Measurements from ENCODE around the gene SH3BP4.

Gene SH3BP4

DNA sequence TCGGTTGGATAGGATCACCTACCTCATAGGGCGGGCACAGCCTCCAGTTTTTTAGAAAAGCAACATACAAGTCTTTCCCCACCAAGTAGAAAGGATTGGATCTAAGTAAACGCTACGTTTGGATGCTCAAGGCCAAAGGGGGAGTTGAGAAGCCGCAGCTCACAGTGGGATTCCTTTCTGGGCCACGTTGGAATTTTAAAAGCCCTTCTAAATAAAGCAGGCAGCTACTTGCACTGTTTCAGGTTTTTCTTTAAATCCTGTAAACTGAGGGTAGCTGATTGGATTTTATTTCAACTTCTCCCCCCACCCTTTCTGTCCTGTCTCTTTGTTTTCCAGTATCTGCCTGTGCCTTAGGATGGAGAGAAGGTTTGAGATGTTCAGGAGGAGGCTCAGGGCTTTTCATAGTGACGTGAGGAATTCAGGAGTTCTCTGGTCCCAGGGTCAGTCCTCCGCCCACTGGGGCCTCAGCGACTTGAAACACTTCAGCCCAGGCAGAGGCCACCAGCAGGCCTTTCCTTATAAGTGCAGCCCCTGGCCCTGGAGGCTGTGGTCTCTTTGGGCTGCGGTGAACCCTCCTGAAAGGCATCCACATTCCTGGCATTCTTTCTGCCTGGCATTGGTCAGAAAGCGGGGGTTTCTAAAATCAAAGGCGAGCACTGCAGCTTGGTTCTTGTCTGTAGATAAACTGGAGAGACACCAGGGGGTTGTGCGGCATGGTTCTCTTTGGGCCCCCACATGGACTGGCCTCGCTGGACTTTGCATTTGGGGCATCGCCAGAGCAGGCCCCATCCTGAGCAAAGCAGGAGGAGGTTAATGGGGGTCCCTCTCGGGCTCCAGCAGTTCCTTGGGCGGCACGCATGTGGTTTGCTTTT, 44.5 kb downstream of the SH3BP4 start:
- no peak for DNase-seq (ENCODE audit: low read depth in 3 of 3)

DNA sequence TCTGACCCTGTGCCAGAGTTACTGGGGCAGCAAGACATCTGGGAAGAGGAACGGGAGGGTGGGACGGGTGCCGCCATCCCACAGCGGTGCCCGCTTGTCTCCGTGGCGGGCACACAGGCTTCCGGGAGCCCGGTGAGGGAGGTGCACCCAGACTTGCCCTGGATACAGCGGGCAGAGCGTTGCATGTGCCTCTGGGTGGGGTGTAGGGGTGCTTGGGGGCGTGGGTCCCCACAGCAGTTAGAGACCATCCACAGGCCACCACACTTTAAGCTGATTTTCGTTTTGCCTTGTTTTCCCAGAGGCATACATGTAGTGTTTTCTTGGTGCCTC, 45.1 kb downstream of the SH3BP4 start:
- DNase-seq (ENCODE audit: low read depth in 3 of 3): no peak

DNA sequence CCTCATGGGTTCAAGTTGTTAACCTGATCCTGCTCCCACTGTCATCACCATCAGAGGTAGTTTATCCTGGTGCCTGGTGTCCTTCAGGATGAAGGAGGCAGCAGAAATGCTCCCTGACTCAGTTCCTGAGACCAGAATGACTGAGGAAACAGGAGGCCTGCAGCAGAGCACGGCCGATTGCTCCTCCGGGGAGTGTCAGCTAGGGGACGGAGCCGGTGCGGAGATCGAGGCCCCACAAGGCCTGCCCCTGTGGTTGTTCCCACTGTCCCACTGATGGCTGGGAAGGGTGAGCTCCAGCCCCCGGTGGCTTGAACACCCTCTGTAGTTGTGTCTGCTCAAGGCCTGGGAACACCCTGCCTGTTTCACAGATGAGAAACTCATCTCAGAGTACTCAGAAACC, 45.6 kb downstream of the SH3BP4 start:
- DNase-seq (ENCODE audit: low read depth in 3 of 3): no peak

DNA sequence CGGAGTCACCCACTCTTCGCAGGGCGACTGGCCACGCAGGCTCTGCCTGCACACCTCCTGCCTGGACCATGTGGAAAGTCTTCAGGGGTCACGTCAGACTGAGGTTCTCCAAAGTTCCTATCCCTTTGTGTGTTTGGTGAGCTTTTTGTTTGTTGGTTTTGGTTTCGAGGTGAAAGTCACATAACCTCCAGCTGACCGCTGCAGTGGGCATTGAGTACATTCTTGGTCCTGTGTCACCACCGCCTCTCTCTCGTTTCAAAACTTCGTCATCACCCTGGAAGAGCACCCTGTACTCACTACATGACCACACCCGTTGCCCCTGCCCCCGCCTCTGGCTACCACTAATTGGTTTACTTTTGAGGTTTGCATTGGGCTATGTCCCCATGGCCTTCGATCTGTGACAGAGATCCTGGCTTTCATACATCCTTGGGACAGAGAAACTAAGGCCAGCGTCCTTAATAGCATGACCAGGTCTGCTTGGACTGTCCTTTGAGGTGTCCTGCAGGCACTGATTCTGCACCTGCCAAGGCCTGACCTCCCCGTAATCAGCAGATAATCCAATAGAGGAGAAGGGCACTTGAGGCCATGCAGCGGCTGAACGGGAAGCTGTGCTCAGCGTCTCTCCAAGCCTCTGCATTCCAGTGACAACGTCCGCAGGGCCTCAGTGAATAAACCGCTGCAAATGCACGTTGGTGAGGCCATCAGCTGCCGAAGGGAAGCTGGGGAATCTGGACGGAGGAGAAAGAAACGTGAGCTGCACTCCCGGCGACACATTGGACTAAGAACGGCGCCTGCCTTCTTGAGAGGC, 46.8 kb downstream of the SH3BP4 start:
- DNase-seq (ENCODE audit: low read depth in 3 of 3): no peak

DNA sequence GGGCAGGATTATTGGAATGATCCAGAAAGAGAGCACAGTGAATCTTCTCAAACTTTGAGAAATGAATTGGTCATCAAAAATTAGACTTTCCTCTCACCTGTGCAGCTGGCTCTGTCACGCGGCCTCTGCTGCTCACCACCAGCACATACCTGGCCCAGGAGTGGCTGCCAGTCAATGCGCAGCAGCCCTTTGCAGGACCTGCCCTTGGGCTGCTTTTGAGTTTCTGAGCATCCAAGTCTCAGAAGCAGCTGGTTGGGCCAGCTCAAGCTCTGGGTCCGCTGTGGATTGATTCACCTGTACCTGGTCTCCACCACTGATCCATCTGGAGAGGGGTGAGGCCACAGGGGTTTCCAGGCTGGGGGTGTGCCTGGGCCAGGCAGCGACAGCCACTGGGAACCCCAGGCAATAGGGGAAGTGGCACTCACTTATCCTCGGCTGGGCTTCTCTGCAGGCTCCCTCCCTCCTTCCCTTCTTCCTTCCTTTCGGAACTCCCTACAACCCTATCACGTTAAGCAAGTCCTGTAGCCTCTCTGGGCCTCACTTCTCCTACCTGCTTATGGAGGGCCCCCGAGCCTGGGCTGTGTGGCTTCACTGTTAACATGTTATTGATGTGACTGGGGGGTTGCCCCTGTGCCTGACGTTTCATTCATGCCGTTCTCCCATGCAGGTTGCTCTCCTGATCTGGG, 48.1 kb downstream of the SH3BP4 start:
- DNase-seq (ENCODE audit: low read depth in 3 of 3): no peak

DNA sequence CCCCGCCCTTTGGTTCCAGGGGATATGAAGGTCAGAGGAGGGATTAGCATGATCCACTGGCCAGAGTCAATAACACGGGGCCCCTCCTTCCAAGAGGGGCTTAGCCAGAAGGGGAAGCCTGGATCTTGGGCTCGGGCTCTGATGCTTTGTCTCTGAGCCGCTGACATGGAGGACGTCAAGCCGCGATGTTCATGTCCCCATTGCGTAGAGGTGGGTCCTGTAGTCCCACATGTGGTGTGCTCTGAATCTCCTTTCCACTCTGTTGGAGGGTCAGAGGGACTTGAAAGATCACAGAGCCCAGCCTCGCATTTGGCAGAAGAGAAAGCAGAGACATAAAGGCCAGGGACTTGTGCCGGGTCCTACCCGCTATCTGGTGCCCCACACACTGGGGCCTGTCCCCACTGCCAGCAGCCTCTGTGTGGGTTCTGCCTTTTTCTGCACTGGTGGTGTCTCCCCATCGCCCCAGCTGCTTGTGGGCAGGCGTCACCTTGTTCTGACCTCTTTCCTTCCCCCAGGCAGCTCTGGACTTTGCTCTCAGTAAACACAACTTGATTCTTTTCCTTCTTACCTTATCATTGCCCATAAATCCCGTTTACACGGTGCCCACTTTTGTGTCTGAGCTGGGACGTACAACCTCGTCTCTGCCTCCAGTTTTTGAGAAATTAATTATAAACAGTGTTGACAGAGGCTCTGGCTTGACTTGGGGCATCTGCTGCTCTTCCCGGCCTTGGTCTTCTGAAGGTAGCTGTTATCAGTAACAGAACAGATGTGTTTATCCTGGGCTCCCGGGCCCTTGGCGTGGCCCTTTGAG, 48.8 kb downstream of the SH3BP4 start:
- DNase-seq (ENCODE audit: low read depth in 3 of 3): no peak

DNA sequence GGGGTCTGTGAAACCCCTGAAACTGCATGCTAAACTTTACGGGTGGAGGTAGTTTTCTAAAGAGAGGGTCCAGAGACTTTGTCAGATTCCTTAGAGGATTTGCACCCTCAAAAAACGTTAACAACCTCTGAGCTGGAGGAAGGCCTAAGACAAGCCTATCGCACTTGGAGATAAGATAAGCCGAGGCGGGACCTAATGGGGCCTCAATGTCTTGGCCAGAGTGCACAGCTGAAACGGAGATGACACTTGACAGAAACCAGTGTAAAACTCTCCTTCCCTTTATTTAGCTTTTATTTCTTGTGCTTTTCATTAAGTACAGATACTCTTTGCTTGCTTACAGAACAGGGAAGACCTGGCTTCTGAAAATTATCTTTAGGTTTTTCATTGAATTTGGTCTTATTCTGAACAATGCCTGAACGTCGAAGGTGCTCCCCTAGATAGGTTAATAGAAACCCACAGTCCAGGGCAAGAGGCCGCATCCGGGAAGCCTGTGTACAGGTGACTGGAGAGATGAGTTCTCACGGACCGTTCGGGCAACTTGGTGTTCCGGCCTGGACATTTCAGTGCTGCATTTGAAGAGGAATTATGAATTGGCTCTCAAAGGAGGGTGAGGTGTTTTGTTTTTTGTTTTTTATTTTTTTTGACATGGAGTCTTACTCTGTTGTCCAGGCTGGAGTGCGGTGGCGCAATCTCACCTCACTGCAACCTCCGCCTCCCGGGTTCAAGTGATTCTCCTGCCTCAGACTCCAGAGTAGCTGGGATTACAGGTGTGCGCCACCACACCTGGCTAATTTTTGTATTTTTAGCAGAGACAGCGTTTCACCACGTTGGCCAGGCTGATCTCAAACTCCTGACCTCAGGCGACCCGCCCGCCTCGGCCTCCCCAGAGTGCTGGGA, 49.7 kb downstream of the SH3BP4 start:
- no peak for DNase-seq (ENCODE audit: low read depth in 3 of 3)

DNA sequence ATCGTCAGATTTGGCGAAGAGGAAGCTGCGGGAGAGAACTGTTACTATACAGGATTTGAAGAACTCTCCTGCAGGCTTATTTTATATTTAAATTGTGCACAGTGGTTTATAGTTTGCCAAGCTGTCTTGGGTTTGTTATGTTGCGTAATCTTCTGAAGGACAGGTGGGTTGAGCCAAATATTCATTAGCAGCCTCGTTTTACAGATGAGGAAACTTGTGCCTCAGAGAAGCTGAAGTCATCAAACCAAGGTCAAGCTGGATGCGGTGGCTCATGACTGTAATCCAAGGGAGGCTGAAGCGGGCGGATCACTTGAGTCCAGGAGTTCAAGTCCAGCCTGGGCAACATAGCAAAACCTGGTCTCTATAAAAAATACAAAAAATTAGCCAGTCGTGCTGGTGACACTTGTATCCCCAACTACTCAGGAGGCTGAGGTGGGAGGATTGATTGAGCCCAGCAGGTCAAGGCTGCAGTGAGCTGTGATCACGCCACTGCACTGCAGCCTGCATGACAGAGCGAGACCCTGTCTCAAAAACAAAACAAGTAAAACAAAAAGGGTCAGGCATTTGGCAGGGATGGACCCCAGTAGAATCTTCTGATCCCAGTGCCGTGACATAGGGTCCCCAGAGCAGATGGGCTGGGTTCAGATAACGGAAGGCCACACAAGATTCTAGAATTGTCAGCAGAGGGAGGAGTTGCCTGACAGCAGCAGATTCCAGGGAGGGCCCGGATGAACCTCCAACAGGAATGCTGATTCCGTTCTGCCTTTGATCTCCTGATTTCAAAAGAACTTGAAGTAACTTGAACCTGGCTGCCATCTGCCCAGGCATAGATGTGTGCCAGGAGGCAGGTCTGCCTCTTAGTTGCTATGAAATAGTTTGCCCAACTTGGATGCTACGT, 50.6 kb downstream of the SH3BP4 start:
- DNase-seq (ENCODE audit: low read depth in 3 of 3): no peak

DNA sequence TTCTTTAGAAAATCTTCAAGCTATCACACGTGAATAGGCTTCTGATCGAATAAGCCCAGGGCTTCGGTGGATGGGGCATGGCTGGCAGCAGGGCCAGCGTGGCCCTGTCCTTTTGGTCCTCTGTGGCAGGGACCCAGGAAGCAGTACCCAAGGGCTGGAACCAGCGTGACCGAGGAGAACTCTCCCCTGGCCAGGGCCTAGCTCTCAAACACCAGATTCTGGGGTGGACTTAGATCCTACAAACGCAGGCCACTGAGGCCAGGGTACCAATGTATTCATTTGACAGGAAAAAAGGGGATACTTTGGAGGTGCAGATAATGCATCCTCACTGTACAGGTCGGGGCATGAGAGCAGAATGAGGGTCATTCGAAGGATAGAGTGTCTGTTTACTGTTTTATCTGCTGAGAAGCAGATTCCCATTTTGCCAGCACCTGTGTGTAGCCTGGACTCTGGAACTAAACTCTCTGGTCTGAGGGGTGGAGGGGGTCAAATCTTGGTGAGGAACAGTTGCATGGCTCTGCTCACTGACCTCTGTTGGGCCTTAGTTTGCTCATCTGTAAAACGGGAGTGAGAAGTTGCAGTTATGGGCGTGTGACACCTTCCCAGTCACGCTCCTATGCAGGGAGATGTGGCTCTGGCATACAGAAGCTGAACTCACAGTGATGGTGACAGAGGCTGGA, 51.4 kb downstream of the SH3BP4 start:
- no peak for DNase-seq (ENCODE audit: low read depth in 3 of 3)

DNA sequence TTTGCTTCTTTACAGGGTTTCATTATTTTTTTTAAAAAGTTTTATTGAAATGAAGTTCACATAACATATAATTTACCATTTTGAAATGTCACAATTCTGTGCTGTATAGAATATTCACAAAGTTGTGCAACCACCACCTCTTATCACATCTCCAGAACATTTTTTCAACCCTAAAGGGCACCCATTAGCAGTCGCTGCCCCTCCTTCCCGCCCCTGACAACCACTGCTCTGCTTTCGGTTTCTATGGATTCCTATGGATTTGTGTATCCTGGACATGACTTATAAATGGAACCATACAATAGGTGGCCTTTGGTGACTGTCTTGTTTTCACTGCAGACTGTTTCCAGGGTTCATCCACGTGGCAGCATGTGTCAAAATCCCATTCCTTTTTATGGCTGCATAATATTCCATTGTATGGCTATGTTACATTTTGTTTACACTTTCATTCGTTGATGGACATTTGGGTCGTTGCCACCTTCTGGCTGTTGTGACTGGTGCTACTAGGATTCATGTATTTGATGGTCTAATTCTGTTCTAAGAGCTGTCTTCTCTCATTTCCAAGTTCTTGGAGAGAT, 52.6 kb downstream of the SH3BP4 start:
- DNase-seq (ENCODE audit: low read depth in 3 of 3): no peak

DNA sequence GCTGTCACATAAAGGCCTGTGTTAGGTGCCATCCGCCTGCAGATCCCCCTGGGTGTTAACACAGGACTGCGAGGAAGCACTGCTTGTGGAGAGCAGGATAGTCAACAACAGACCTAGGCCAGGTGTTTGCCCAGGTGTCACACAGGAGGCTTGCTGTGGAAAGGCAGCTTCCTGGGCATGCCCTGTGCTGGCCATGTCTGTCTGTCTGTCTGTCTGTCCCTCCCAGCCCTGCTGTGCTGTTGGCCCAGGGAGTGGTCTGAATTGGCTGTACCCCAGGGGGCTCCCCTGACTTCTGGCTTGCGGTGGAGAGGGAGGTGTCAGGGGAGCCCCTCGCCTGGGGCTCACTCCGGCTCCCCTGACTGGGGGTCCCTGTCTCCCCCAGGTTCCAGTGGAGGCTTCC, 53.2 kb downstream of the SH3BP4 start:
- no peak for DNase-seq (ENCODE audit: low read depth in 3 of 3)

DNA sequence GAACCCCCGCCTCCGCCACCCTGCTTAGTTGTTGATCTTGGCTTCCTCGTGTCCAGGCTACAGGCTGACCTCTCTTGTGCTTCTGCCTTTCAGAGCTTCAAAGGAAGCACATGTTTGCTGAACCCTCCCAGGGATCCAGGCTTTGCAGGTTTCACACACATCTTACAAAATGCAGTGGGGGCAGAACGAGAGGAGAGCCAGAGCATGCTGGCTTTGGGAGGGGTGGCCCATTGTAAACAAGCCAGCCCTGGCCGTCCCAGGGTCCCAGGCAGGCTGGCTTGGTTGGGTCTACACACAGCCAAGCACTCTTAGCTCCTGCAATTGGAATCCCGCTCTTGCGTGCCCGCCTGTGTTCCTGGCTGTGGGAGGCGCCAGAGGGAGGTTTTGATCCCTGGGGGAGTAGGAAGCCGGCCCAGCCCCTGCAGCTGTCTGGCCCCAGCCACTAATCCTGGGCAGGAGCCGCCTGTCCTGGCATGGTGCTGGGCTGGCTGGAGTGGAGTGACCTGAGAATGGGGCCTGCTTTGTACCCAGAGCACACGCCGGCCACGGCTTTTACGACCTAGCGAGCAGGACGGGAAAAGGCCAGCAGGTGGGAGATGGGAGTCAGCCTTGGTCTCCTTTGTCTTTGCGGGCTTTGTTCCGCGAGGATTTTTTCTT, 53.9 kb downstream of the SH3BP4 start:
- no peak for DNase-seq (ENCODE audit: low read depth in 3 of 3)

DNA sequence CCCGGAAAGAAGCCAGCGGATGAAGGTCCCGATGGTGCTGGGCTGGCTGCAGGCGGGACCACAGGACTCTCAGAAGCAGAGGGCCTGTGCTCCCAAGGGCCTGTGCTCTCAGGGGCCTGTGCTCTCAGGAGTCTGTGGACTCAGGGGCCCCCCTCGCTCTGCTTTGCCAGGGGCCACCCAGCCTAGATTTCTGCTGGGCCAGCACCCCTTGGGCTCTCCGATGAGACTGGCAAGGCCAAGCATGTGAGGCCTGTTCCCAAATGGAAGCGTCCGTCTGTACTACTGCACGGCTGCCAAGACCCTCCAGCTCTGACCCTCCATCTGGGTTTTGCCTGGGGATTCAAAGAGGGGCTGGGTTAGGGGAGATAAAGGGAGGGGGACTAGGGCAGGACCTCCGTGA, 54.6 kb downstream of the SH3BP4 start:
- DNase-seq (ENCODE audit: low read depth in 3 of 3): no peak

DNA sequence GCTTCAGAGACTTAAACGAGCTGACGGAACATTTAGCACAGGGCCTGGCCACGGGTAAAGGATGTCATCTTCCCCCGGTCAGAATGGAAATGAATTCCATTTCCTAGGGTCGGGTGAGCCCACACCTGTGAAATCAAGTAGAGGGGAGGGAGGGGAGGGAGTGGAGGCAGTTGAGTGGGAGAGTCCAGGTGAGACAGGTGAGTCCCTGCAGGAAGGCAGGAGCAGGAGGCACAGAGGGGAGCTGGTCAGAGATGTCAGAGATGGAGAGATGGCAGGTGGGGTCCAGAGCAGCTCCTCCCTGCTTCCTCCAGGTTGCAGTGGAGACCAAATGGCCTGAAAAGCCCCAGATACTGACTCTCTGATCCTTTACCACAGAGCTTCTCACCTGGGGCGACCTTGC, 55.2 kb downstream of the SH3BP4 start:
- no peak for DNase-seq (ENCODE audit: low read depth in 3 of 3)

DNA sequence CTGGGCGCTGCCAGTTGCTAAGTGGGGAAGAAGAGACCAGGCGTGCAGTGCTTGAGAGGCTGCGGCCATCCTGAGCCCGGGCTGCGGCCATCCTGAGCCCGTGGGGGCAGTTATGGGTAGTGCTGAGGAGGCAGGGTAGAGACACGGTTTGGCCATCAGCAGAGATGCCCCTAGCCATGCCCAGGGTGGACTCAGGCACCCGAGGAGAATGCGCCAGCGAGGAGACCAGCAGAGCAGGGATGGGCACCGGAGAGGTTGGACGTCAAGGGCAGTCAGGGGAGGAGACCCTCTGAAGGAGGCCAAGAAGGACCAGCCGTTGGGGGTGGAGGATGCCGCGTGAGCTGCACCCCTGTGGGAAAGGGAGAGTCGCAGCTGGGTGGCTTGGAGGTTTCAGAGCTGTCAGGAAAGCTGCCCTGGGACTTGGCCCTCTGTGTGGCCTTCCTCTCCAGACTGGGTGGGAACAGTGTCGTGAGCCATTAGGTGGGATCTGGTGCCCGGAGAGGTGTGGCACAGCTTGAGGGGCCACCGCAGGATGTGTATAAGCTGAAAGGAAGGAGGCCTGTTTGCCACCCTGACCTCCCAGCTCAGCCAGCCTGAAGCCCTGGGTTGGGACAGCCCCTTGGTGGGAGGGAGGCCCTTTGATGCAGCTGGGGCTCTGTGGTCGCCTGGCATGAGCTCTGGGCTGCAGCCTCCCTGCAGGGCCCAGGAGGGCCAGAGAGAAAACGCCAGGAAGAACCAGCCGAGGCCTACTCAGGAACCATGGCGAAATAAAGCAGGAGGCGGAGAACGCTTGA, 56.0 kb downstream of the SH3BP4 start:
- no peak for DNase-seq (ENCODE audit: low read depth in 3 of 3)

DNA sequence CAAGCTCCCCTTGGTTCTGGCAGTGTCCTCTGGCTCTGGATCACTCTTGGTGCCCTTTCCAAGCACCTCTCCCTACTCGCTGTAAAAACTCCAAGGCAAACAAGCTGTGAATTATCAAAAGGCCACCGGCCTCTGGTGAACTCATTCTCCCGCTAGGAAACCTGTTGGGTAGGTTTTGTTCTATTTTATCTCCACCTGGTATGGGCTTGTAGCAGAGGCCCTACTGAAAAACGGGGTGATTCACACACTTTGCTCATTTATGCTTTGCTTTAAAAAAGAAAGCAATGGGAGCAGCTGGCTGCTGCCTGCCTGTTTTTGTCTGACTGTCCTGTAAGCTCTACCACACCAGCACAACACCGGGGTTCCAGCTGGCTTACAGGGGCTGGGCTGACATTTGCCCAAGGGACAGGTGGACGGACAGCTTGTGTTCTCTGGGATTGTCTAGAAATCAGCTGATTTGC, 56.8 kb downstream of the SH3BP4 start:
- DNase-seq (ENCODE audit: low read depth in 3 of 3): no peak

DNA sequence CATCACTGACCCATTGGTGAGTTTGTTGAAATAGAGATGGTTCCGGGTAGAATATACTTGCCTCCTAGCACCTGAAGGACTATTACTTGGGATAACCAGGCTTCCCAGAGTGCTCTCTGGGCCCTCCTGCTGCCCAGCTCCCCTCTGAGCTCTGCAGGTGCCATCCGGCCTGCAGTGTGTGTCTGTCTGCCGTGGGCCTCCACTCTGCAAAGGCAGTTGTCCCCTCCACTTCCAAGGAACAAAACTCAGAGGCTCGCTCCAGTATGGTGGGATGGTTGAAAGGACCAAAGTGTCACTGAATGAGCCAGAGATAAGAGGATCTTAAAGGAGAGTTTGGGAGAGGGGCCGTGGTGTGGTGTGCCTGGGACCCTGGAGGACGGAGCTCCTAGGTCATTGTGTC, 57.3 kb downstream of the SH3BP4 start:
- no peak for DNase-seq (ENCODE audit: low read depth in 3 of 3)

All from stimulated activated CD4-positive, alpha-beta T cell treated with anti-CD3 and anti-CD28 coated beads, TNF-alpha, amount 100 ng/mL, for 24 hours (primary cell).